ENCODE results near the gene FAM50B. TPM values are rescaled to one million over a fixed set of nuclear protein-coding genes. Genes with fewer than 3 reads are reported as not detected.
A peak's percentile ranks its signal among the peaks of the same experiment; 100 is the strongest.

Gene FAM50B
- total RNA-seq, 4 donors from 2014 or later: 4.4 to 19.6 (median 15.3) TPM

GRCh38 chr6:3893487-3893886 lies 44.3 kb downstream of the FAM50B start:
- no peak for DNase-seq
- ATAC-seq: no peak
- H3K4me3 ChIP-seq: no peak overlapping the region
- H3K36me3 ChIP-seq: no peaks in the 10 kb centered on the region
- no peaks in the 10 kb centered on the region for H3K27me3 ChIP-seq
- H3K27ac ChIP-seq: peak overlapping the region in 2 of 4 donors; percentile 76 to 77
- H3K4me1 ChIP-seq: peaks cover 30 to 31% of the 10 kb centered on the region in 2 donors
- intact Hi-C loops (cut with DNase I; ENCODE audit: low total_unique reads): no loop called here
- no peaks in the 10 kb centered on the region for H3K9me3 ChIP-seq
- TF ChIP-seq POLR2A (IDR thresholded peaks at IDR 0.05) (no peak), CTCF (IDR thresholded peaks at IDR 0.05 in 4 of 5, conservative IDR thresholded peaks at IDR 0.05 in 1 of 5) (no peak)
- in situ Hi-C loops (cut with MboI; ENCODE audit: low sequenced_read_pairs in 4 of 4): no loop called here

GRCh38 chr6:3893917-3894316 lies 44.7 kb downstream of the FAM50B start:
- in situ Hi-C loops (cut with MboI; ENCODE audit: low sequenced_read_pairs in 4 of 4) (no loop called here), intact Hi-C loops (cut with DNase I; ENCODE audit: low total_unique reads) (no loop called here)
- H3K9me3 ChIP-seq: no peaks in the 10 kb centered on the region
- TF ChIP-seq CTCF (IDR thresholded peaks at IDR 0.05 in 4 of 5, conservative IDR thresholded peaks at IDR 0.05 in 1 of 5) (no peak), POLR2A (IDR thresholded peaks at IDR 0.05) (no peak)
- no peak overlapping the region for H3K4me3 ChIP-seq
- H3K27ac ChIP-seq: no peak overlapping the region
- peaks cover 25 to 27% of the 10 kb centered on the region in 2 donors for H3K4me1 ChIP-seq
- H3K27me3 ChIP-seq: no peaks in the 10 kb centered on the region
- ATAC-seq (no peak), DNase-seq (no peak)
- H3K36me3 ChIP-seq: no peaks in the 10 kb centered on the region

- peak overlapping the region in 3 of 4 donors; percentile 35 to 56 (median 45) for H3K27ac ChIP-seq
- intact Hi-C loops (cut with DNase I; ENCODE audit: low total_unique reads): no loop called here
- no peak for DNase-seq
These were observed 45.6 kb downstream of the FAM50B start for GRCh38 chr6:3894590-3895311.

GRCh38 chr6:3895312-3895653 lies 46.1 kb downstream of the FAM50B start:
- Histone ChIP-seq H3K4me1 (peaks cover 24% of the 10 kb centered on the region in 2 donors), H3K27ac (peak overlapping the region in 3 of 4 donors; percentile 35 to 56 (median 45)), H3K27me3 (no peaks in the 10 kb centered on the region), H3K36me3 (no peaks in the 10 kb centered on the region), H3K4me3 (no peak overlapping the region), H3K9me3 (no peaks in the 10 kb centered on the region)
- ATAC-seq (no peak), DNase-seq (no peak)
- intact Hi-C loops (cut with DNase I; ENCODE audit: low total_unique reads) (no loop called here), in situ Hi-C loops (cut with MboI; ENCODE audit: low sequenced_read_pairs in 4 of 4) (no loop called here)
- no peak for TF ChIP-seq CTCF (IDR thresholded peaks at IDR 0.05 in 4 of 5, conservative IDR thresholded peaks at IDR 0.05 in 1 of 5)
- TF ChIP-seq POLR2A (IDR thresholded peaks at IDR 0.05): no peak

More at GRCh38 chr6:3894590-3895311, 45.6 kb downstream of the FAM50B start:
- in situ Hi-C loops (cut with MboI; ENCODE audit: low sequenced_read_pairs in 4 of 4): no loop called here
- no peaks in the 10 kb centered on the region for H3K9me3 ChIP-seq
- no peaks in the 10 kb centered on the region for H3K36me3 ChIP-seq
- TF ChIP-seq CTCF (IDR thresholded peaks at IDR 0.05 in 4 of 5, conservative IDR thresholded peaks at IDR 0.05 in 1 of 5): no peak
- TF ChIP-seq POLR2A (IDR thresholded peaks at IDR 0.05): no peak
- no peak for ATAC-seq
- no peaks in the 10 kb centered on the region for H3K27me3 ChIP-seq
- no peak overlapping the region for H3K4me3 ChIP-seq
- H3K4me1 ChIP-seq: peaks cover 24% of the 10 kb centered on the region in 2 donors

Data from gastrocnemius medialis (tissue), 4 donors.